Measurements from ENCODE around the gene OLFML2B.
"Not testable (repeated sequence)": the region's sequence is repeated elsewhere in the genome, so short reads cannot be mapped to it uniquely, and the experiment has no call there.

GRCh38 chr1:162066836-162067235, 43.2 kb upstream of the OLFML2B start:
- TF ChIP-seq CTCF, POLR2A (IDR thresholded peaks at IDR 0.05): not testable (repeated sequence)
